ENCODE measurements around the gene TANC1.

TANC1 gene

GRCh38 chr2:159163930-159164329 lies 195.5 kb downstream of the TANC1 start:
- no peaks in the 10 kb centered on the region for H3K4me1 ChIP-seq (ENCODE audit: control insufficient read depth in 2 of 2, insufficient read depth in 2 of 2, low read length in 2 of 2)
- peaks cover 5 to 18% of the 10 kb centered on the region in 2 donors for H3K36me3 ChIP-seq (ENCODE audit: control insufficient read depth in 2 of 2, insufficient read depth in 2 of 2, low read length in 2 of 2)
- no peak overlapping the region for H3K27ac ChIP-seq (ENCODE audit: low read depth in 2 of 2, low read length in 2 of 2)
- no peak overlapping the region for H3K9ac ChIP-seq (ENCODE audit: low read depth in 1 of 2, low read length in 2 of 2)
- H3K27me3 ChIP-seq (ENCODE audit: control insufficient read depth in 2 of 2, insufficient read depth in 2 of 2, low read length in 2 of 2) = no peaks in the 10 kb centered on the region
- no peaks in the 10 kb centered on the region for H3K9me3 ChIP-seq (ENCODE audit: control insufficient read depth in 2 of 2, low read length in 2 of 2)
- no peak overlapping the region for H3K4me3 ChIP-seq (ENCODE audit: low read length in 2 of 2)

- no peak overlapping the region for H3K4me3 ChIP-seq (ENCODE audit: low read length in 2 of 2)
- no peak overlapping the region for H3K9ac ChIP-seq (ENCODE audit: low read depth in 1 of 2, low read length in 2 of 2)
- H3K27ac ChIP-seq (ENCODE audit: low read depth in 2 of 2, low read length in 2 of 2) = no peak overlapping the region
- H3K36me3 ChIP-seq (ENCODE audit: control insufficient read depth in 2 of 2, insufficient read depth in 2 of 2, low read length in 2 of 2) = peaks cover 8 to 20% of the 10 kb centered on the region in 2 donors
- no peaks in the 10 kb centered on the region for H3K4me1 ChIP-seq (ENCODE audit: control insufficient read depth in 2 of 2, insufficient read depth in 2 of 2, low read length in 2 of 2)
- no peaks in the 10 kb centered on the region for H3K9me3 ChIP-seq (ENCODE audit: control insufficient read depth in 2 of 2, low read length in 2 of 2)
- no peaks in the 10 kb centered on the region for H3K27me3 ChIP-seq (ENCODE audit: control insufficient read depth in 2 of 2, insufficient read depth in 2 of 2, low read length in 2 of 2)
These were observed 196.0 kb downstream of the TANC1 start for GRCh38 chr2:159164457-159164911.

- peaks cover 10 to 22% of the 10 kb centered on the region in 2 donors for H3K36me3 ChIP-seq (ENCODE audit: control insufficient read depth in 2 of 2, insufficient read depth in 2 of 2, low read length in 2 of 2)
These were observed 196.6 kb downstream of the TANC1 start for GRCh38 chr2:159165048-159165447.

GRCh38 chr2:159168707-159169106 lies 200.3 kb downstream of the TANC1 start:
- Histone ChIP-seq H3K36me3 (ENCODE audit: control insufficient read depth in 2 of 2, insufficient read depth in 2 of 2, low read length in 2 of 2) (peaks cover 28 to 40% of the 10 kb centered on the region in 2 donors), H3K4me1 (ENCODE audit: control insufficient read depth in 2 of 2, insufficient read depth in 2 of 2, low read length in 2 of 2) (no peaks in the 10 kb centered on the region), H3K27me3 (ENCODE audit: control insufficient read depth in 2 of 2, insufficient read depth in 2 of 2, low read length in 2 of 2) (no peaks in the 10 kb centered on the region), H3K4me3 (ENCODE audit: low read length in 2 of 2) (no peak overlapping the region), H3K9me3 (ENCODE audit: control insufficient read depth in 2 of 2, low read length in 2 of 2) (no peaks in the 10 kb centered on the region), H3K27ac (ENCODE audit: low read depth in 2 of 2, low read length in 2 of 2) (no peak overlapping the region), H3K9ac (ENCODE audit: low read depth in 1 of 2, low read length in 2 of 2) (no peak overlapping the region)

More at GRCh38 chr2:159165048-159165447, 196.6 kb downstream of the TANC1 start:
- Histone ChIP-seq H3K4me3 (ENCODE audit: low read length in 2 of 2) (no peak overlapping the region), H3K9me3 (ENCODE audit: control insufficient read depth in 2 of 2, low read length in 2 of 2) (no peaks in the 10 kb centered on the region), H3K27ac (ENCODE audit: low read depth in 2 of 2, low read length in 2 of 2) (no peak overlapping the region), H3K9ac (ENCODE audit: low read depth in 1 of 2, low read length in 2 of 2) (no peak overlapping the region), H3K4me1 (ENCODE audit: control insufficient read depth in 2 of 2, insufficient read depth in 2 of 2, low read length in 2 of 2) (no peaks in the 10 kb centered on the region), H3K27me3 (ENCODE audit: control insufficient read depth in 2 of 2, insufficient read depth in 2 of 2, low read length in 2 of 2) (no peaks in the 10 kb centered on the region)

GRCh38 chr2:159169187-159169586 lies 200.7 kb downstream of the TANC1 start:
- no peaks in the 10 kb centered on the region for H3K27me3 ChIP-seq (ENCODE audit: control insufficient read depth in 2 of 2, insufficient read depth in 2 of 2, low read length in 2 of 2)
- H3K27ac ChIP-seq (ENCODE audit: low read depth in 2 of 2, low read length in 2 of 2) = no peak overlapping the region
- no peak overlapping the region for H3K9ac ChIP-seq (ENCODE audit: low read depth in 1 of 2, low read length in 2 of 2)
- H3K4me3 ChIP-seq (ENCODE audit: low read length in 2 of 2) = no peak overlapping the region
- H3K36me3 ChIP-seq (ENCODE audit: control insufficient read depth in 2 of 2, insufficient read depth in 2 of 2, low read length in 2 of 2) = peaks cover 33 to 45% of the 10 kb centered on the region in 2 donors
- H3K4me1 ChIP-seq (ENCODE audit: control insufficient read depth in 2 of 2, insufficient read depth in 2 of 2, low read length in 2 of 2) = no peaks in the 10 kb centered on the region
- no peaks in the 10 kb centered on the region for H3K9me3 ChIP-seq (ENCODE audit: control insufficient read depth in 2 of 2, low read length in 2 of 2)

- H3K4me1 ChIP-seq (ENCODE audit: control insufficient read depth in 2 of 2, insufficient read depth in 2 of 2, low read length in 2 of 2) = no peaks in the 10 kb centered on the region
- H3K27me3 ChIP-seq (ENCODE audit: control insufficient read depth in 2 of 2, insufficient read depth in 2 of 2, low read length in 2 of 2) = no peaks in the 10 kb centered on the region
- H3K9me3 ChIP-seq (ENCODE audit: control insufficient read depth in 2 of 2, low read length in 2 of 2) = no peaks in the 10 kb centered on the region
- H3K27ac ChIP-seq (ENCODE audit: low read depth in 2 of 2, low read length in 2 of 2) = no peak overlapping the region
- H3K4me3 ChIP-seq (ENCODE audit: low read length in 2 of 2) = no peak overlapping the region
- no peak overlapping the region for H3K9ac ChIP-seq (ENCODE audit: low read depth in 1 of 2, low read length in 2 of 2)
- H3K36me3 ChIP-seq (ENCODE audit: control insufficient read depth in 2 of 2, insufficient read depth in 2 of 2, low read length in 2 of 2) = peaks cover 41 to 48% of the 10 kb centered on the region in 2 donors
These were observed 204.0 kb downstream of the TANC1 start for GRCh38 chr2:159172403-159172802.

- no peak overlapping the region for H3K27ac ChIP-seq (ENCODE audit: low read depth in 2 of 2, low read length in 2 of 2)
These were observed 206.3 kb downstream of the TANC1 start for GRCh38 chr2:159174759-159175158.

GRCh38 chr2:159175182-159175581 lies 206.7 kb downstream of the TANC1 start:
- no peak overlapping the region for H3K9ac ChIP-seq (ENCODE audit: low read depth in 1 of 2, low read length in 2 of 2)
- no peak overlapping the region for H3K27ac ChIP-seq (ENCODE audit: low read depth in 2 of 2, low read length in 2 of 2)
- no peak overlapping the region for H3K4me3 ChIP-seq (ENCODE audit: low read length in 2 of 2)
- H3K4me1 ChIP-seq (ENCODE audit: control insufficient read depth in 2 of 2, insufficient read depth in 2 of 2, low read length in 2 of 2) = no peaks in the 10 kb centered on the region
- no peaks in the 10 kb centered on the region for H3K27me3 ChIP-seq (ENCODE audit: control insufficient read depth in 2 of 2, insufficient read depth in 2 of 2, low read length in 2 of 2)
- H3K9me3 ChIP-seq (ENCODE audit: control insufficient read depth in 2 of 2, low read length in 2 of 2) = no peaks in the 10 kb centered on the region
- peaks cover 52 to 60% of the 10 kb centered on the region in 2 donors for H3K36me3 ChIP-seq (ENCODE audit: control insufficient read depth in 2 of 2, insufficient read depth in 2 of 2, low read length in 2 of 2)

More at GRCh38 chr2:159174759-159175158, 206.3 kb downstream of the TANC1 start:
- H3K4me1 ChIP-seq (ENCODE audit: control insufficient read depth in 2 of 2, insufficient read depth in 2 of 2, low read length in 2 of 2) = no peaks in the 10 kb centered on the region
- H3K9ac ChIP-seq (ENCODE audit: low read depth in 1 of 2, low read length in 2 of 2) = no peak overlapping the region
- H3K36me3 ChIP-seq (ENCODE audit: control insufficient read depth in 2 of 2, insufficient read depth in 2 of 2, low read length in 2 of 2) = peaks cover 54 to 62% of the 10 kb centered on the region in 2 donors
- no peaks in the 10 kb centered on the region for H3K27me3 ChIP-seq (ENCODE audit: control insufficient read depth in 2 of 2, insufficient read depth in 2 of 2, low read length in 2 of 2)
- H3K9me3 ChIP-seq (ENCODE audit: control insufficient read depth in 2 of 2, low read length in 2 of 2) = no peaks in the 10 kb centered on the region
- no peak overlapping the region for H3K4me3 ChIP-seq (ENCODE audit: low read length in 2 of 2)

GRCh38 chr2:159175927-159176326 lies 207.5 kb downstream of the TANC1 start:
- H3K36me3 ChIP-seq (ENCODE audit: control insufficient read depth in 2 of 2, insufficient read depth in 2 of 2, low read length in 2 of 2) = peaks cover 52 to 59% of the 10 kb centered on the region in 2 donors
- H3K27me3 ChIP-seq (ENCODE audit: control insufficient read depth in 2 of 2, insufficient read depth in 2 of 2, low read length in 2 of 2) = no peaks in the 10 kb centered on the region
- H3K27ac ChIP-seq (ENCODE audit: low read depth in 2 of 2, low read length in 2 of 2) = no peak overlapping the region
- no peak overlapping the region for H3K4me3 ChIP-seq (ENCODE audit: low read length in 2 of 2)
- no peaks in the 10 kb centered on the region for H3K9me3 ChIP-seq (ENCODE audit: control insufficient read depth in 2 of 2, low read length in 2 of 2)
- no peaks in the 10 kb centered on the region for H3K4me1 ChIP-seq (ENCODE audit: control insufficient read depth in 2 of 2, insufficient read depth in 2 of 2, low read length in 2 of 2)
- H3K9ac ChIP-seq (ENCODE audit: low read depth in 1 of 2, low read length in 2 of 2) = no peak overlapping the region

GRCh38 chr2:159176555-159176954 lies 208.1 kb downstream of the TANC1 start:
- Histone ChIP-seq H3K4me1 (ENCODE audit: control insufficient read depth in 2 of 2, insufficient read depth in 2 of 2, low read length in 2 of 2) (no peaks in the 10 kb centered on the region), H3K4me3 (ENCODE audit: low read length in 2 of 2) (no peak overlapping the region), H3K9me3 (ENCODE audit: control insufficient read depth in 2 of 2, low read length in 2 of 2) (no peaks in the 10 kb centered on the region), H3K27me3 (ENCODE audit: control insufficient read depth in 2 of 2, insufficient read depth in 2 of 2, low read length in 2 of 2) (no peaks in the 10 kb centered on the region), H3K36me3 (ENCODE audit: control insufficient read depth in 2 of 2, insufficient read depth in 2 of 2, low read length in 2 of 2) (peaks cover 47 to 55% of the 10 kb centered on the region in 2 donors), H3K9ac (ENCODE audit: low read depth in 1 of 2, low read length in 2 of 2) (no peak overlapping the region), H3K27ac (ENCODE audit: low read depth in 2 of 2, low read length in 2 of 2) (no peak overlapping the region)

- H3K27me3 ChIP-seq (ENCODE audit: control insufficient read depth in 2 of 2, insufficient read depth in 2 of 2, low read length in 2 of 2) = no peaks in the 10 kb centered on the region
- no peak overlapping the region for H3K4me3 ChIP-seq (ENCODE audit: low read length in 2 of 2)
- no peak overlapping the region for H3K9ac ChIP-seq (ENCODE audit: low read depth in 1 of 2, low read length in 2 of 2)
- H3K4me1 ChIP-seq (ENCODE audit: control insufficient read depth in 2 of 2, insufficient read depth in 2 of 2, low read length in 2 of 2) = no peaks in the 10 kb centered on the region
- H3K36me3 ChIP-seq (ENCODE audit: control insufficient read depth in 2 of 2, insufficient read depth in 2 of 2, low read length in 2 of 2) = peaks cover 47 to 53% of the 10 kb centered on the region in 2 donors
- H3K27ac ChIP-seq (ENCODE audit: low read depth in 2 of 2, low read length in 2 of 2) = no peak overlapping the region
- no peaks in the 10 kb centered on the region for H3K9me3 ChIP-seq (ENCODE audit: control insufficient read depth in 2 of 2, low read length in 2 of 2)
These were observed 208.9 kb downstream of the TANC1 start for GRCh38 chr2:159177357-159177756.
